IMR-90 (cell line): ENCODE measurements around the gene RNF144A. TPM values are rescaled to one million over a fixed set of nuclear protein-coding genes. Genes with fewer than 3 reads are reported as not detected.

ENCODE experiments used
- ATAC-seq: fragments of 200-7000 bp; cut with Tn5 transposase; 2 replicates; pipeline ENCODE4 v1.9.1; 2020; ENCODE audit warnings: low read depth, mild to moderate bottlenecking, moderate library complexity
- BruUV-seq: library from RNA; stranded (reverse); fragments of 400-500 nt; replicated peaks from 2 replicates; lab custom pipeline; 2021; lab: Mats Ljungman, UMichigan
- CTCF ChIA-PET: fragments of 300-600 bp; formaldehyde crosslinking; extraction: SDS; loops from one replicate; lab custom pipeline; 2021; ENCODE audit warnings: antibody characterized with exemption; lab: Yijun Ruan, JAX
- POLR2A ChIA-PET: fragments of 300-600 bp; sonication (Branson Sonifier 250); formaldehyde crosslinking; loops from one replicate; lab custom pipeline; 2022; ENCODE audit warnings: antibody characterized with exemption; ENCODE audit not compliant: unreplicated experiment; lab: Charles Lee
- DNase-seq: peaks from one replicate; pipeline ENCODE4 v3.0.0; 2013
- H2AFZ ChIP-seq: replicated peaks from 2 replicates; pipeline ENCODE3; 2013; ENCODE audit warnings: low read length, mild to moderate bottlenecking; ENCODE audit not compliant: poor library complexity
- H2AK5ac ChIP-seq: 2 replicates; pipeline ENCODE4 v1.6.1; 2013; ENCODE audit warnings: low read depth, low read length, inconsistent platforms
- H2AK9ac ChIP-seq: replicated peaks from 2 replicates; pipeline ENCODE3; 2013; ENCODE audit warnings: mild to moderate bottlenecking, low read depth, low read length, moderate library complexity; ENCODE audit not compliant: poor library complexity
- H2BK120ac ChIP-seq: 2 replicates; pipeline ENCODE4 v1.6.1; 2013; ENCODE audit warnings: low read depth, low read length, inconsistent platforms
- H2BK15ac ChIP-seq: 3 replicates; pipeline ENCODE4 v1.6.1; 2013; ENCODE audit warnings: low read depth, low read length, inconsistent platforms
- H2BK20ac ChIP-seq: 2 replicates; pipeline ENCODE4 v1.6.1; 2013; ENCODE audit warnings: low read depth, mild to moderate bottlenecking, inconsistent platforms, low read length, moderate library complexity
- H2BK5ac ChIP-seq: 2 replicates; pipeline ENCODE4 v1.6.1; 2013; ENCODE audit warnings: mild to moderate bottlenecking, low read depth, low read length, inconsistent platforms; ENCODE audit not compliant: poor library complexity, severe bottlenecking
- H3K14ac ChIP-seq: replicated peaks from 2 replicates; pipeline ENCODE4 v1.6.1; 2013; ENCODE audit warnings: low read depth, low read length, inconsistent platforms
- H3K18ac ChIP-seq: 2 replicates; pipeline ENCODE4 v1.6.1; 2013; ENCODE audit warnings: low read depth, low read length, control low read depth
- H3K23ac ChIP-seq: 2 replicates; pipeline ENCODE4 v1.6.1; 2013; ENCODE audit warnings: low read depth, low read length, inconsistent platforms
- H3K27ac ChIP-seq: 2 replicates; pipeline ENCODE4 v1.5.1; 2013; ENCODE audit warnings: mild to moderate bottlenecking, control low read depth, low read length; ENCODE audit not compliant: insufficient read depth
- H3K27me3 ChIP-seq: 2 replicates; pipeline ENCODE4 v1.6.1; 2013; ENCODE audit warnings: low read length; ENCODE audit not compliant: control insufficient read depth, insufficient read depth
- H3K36me3 ChIP-seq: 2 replicates; pipeline ENCODE4 v1.6.1; 2013; ENCODE audit warnings: low read length, mixed read lengths; ENCODE audit not compliant: control insufficient read depth, insufficient read depth
- H3K4ac ChIP-seq: 2 replicates; pipeline ENCODE4 v1.6.1; 2013; ENCODE audit warnings: low read depth, low read length, inconsistent platforms
- H3K4me1 ChIP-seq: 2 replicates; pipeline ENCODE4 v1.6.1; 2013; ENCODE audit warnings: low read length, mixed read lengths; ENCODE audit not compliant: control insufficient read depth, insufficient read depth
- H3K4me2 ChIP-seq: 2 replicates; pipeline ENCODE4 v1.6.1; 2013; ENCODE audit warnings: low read depth, mild to moderate bottlenecking, control low read depth, low read length, moderate library complexity
- H3K4me3 ChIP-seq: 2 replicates; pipeline ENCODE4 v1.5.1; 2013; ENCODE audit warnings: low read depth, mild to moderate bottlenecking, control low read depth, low read length, moderate library complexity; ENCODE audit not compliant: insufficient read depth
- H3K56ac ChIP-seq: 2 replicates; pipeline ENCODE4 v1.6.1; 2013; ENCODE audit warnings: low read length, inconsistent platforms; ENCODE audit not compliant: insufficient read depth; ENCODE audit errors: extremely low read depth
- H3K79me1 ChIP-seq, 2 experiments: 2 replicates each; pipeline ENCODE4 v1.6.1; 2013; ENCODE audit warnings: low read length in 2 of 2, inconsistent platforms in 1 of 2, low read depth in 1 of 2
- H3K9ac ChIP-seq: 2 replicates; pipeline ENCODE4 v1.6.1; 2013; ENCODE audit warnings: low read depth, low read length, control low read depth
- H3K9me1 ChIP-seq: 2 replicates; pipeline ENCODE4 v1.6.1; 2013; ENCODE audit warnings: low read length, inconsistent platforms; ENCODE audit not compliant: insufficient read depth
- H3K9me3 ChIP-seq: 2 replicates; pipeline ENCODE4 v1.6.1; 2013; ENCODE audit warnings: low read length; ENCODE audit not compliant: control insufficient read depth, insufficient read depth
- H4K20me1 ChIP-seq: 2 replicates; pipeline ENCODE4 v1.6.1; 2013; ENCODE audit warnings: low read length, inconsistent platforms; ENCODE audit not compliant: insufficient read depth
- H4K5ac ChIP-seq: 2 replicates; pipeline ENCODE4 v1.6.1; 2013; ENCODE audit warnings: mild to moderate bottlenecking, low read depth, low read length, control low read depth
- H4K8ac ChIP-seq, 2 experiments: 2 replicates each; pipeline ENCODE4 v1.6.1; 2013; ENCODE audit warnings: low read depth in 2 of 2, low read length in 2 of 2, control low read depth in 1 of 2, inconsistent platforms in 1 of 2
- H4K91ac ChIP-seq: 2 replicates; pipeline ENCODE4 v1.6.1; 2013; ENCODE audit warnings: low read depth, low read length, inconsistent platforms; ENCODE audit not compliant: insufficient read depth
- BHLHE40 ChIP-seq: fragments of 150-350 bp; IDR thresholded peaks from 2 replicates; pipeline ENCODE4 v1.6.1; 2016; ENCODE audit warnings: mild to moderate bottlenecking, low read depth, low read length
- CEBPB ChIP-seq: IDR thresholded peaks from 2 replicates; pipeline ENCODE4 v1.6.1; 2012; ENCODE audit warnings: low read depth, low read length, improper control_type of control experiment
- CHD1 ChIP-seq: IDR thresholded peaks from 2 replicates; pipeline ENCODE4 v1.6.1; 2012; ENCODE audit warnings: low read depth, low read length, improper control_type of control experiment
- CTCF ChIP-seq: conservative IDR thresholded peaks from 2 replicates; pipeline ENCODE4 v1.5.1; 2012; ENCODE audit warnings: mild to moderate bottlenecking, low read depth, low read length, improper control_type of control experiment
- ELK1 ChIP-seq: fragments of 150-350 bp; IDR thresholded peaks from 2 replicates; pipeline ENCODE4 v1.6.1; 2016; ENCODE audit warnings: low read depth, mild to moderate bottlenecking, low read length, moderate library complexity, borderline replicate concordance
- FOS ChIP-seq: fragments of 150-350 bp; IDR thresholded peaks from 2 replicates; pipeline ENCODE4 v1.6.1; 2016; ENCODE audit warnings: low read depth, low read length
- MAFK ChIP-seq: IDR thresholded peaks from 2 replicates; pipeline ENCODE4 v1.6.1; 2012; ENCODE audit warnings: low read depth, low read length, improper control_type of control experiment
- MAZ ChIP-seq: IDR thresholded peaks from 2 replicates; pipeline ENCODE4 v1.6.1; 2012; ENCODE audit warnings: low read depth, mild to moderate bottlenecking, low read length, improper control_type of control experiment, moderate library complexity, borderline replicate concordance
- MXI1 ChIP-seq: IDR thresholded peaks from 2 replicates; pipeline ENCODE4 v1.6.1; 2012; ENCODE audit warnings: low read depth, mild to moderate bottlenecking, low read length, moderate library complexity, borderline replicate concordance
- NFE2L2 ChIP-seq: fragments of 150-350 bp; IDR thresholded peaks from 2 replicates; pipeline ENCODE4 v1.6.1; 2016; ENCODE audit warnings: low read depth, mild to moderate bottlenecking, low read length
- POLR2A ChIP-seq: IDR thresholded peaks from 2 replicates; pipeline ENCODE4 v1.6.1; 2012; ENCODE audit warnings: mild to moderate bottlenecking, low read depth, low read length
- RAD21 ChIP-seq: IDR thresholded peaks from 2 replicates; pipeline ENCODE4 v1.6.1; 2012; ENCODE audit warnings: low read length, improper control_type of control experiment
- RCOR1 ChIP-seq: IDR thresholded peaks from 2 replicates; pipeline ENCODE4 v1.6.1; 2012; ENCODE audit warnings: mild to moderate bottlenecking, low read length, improper control_type of control experiment; ENCODE audit not compliant: insufficient replicate concordance
- RFX5 ChIP-seq: IDR thresholded peaks from 2 replicates; pipeline ENCODE4 v1.8.0; 2012; ENCODE audit warnings: low read depth, mild to moderate bottlenecking, low read length, moderate library complexity
- SMC3 ChIP-seq: fragments of 150-350 bp; IDR thresholded peaks from 2 replicates; pipeline ENCODE4 v1.6.1; 2016; ENCODE audit warnings: low read depth, mild to moderate bottlenecking, antibody characterized with exemption, low read length, moderate library complexity
- USF2 ChIP-seq: fragments of 150-350 bp; IDR thresholded peaks from 2 replicates; pipeline ENCODE4 v1.6.1; 2017; ENCODE audit warnings: mild to moderate bottlenecking, antibody characterized with exemption, low read length, low read depth
- WGBS, 2 experiments: methylation state at CpG; one replicate each; pipeline versions ENCODE4 v1.1.5 to v1.1.7; 2013; ENCODE audit warnings: missing lambda C conversion rate in 2 of 2; ENCODE audit not compliant: insufficient read length in 1 of 2; ENCODE audit errors: extremely low coverage in 2 of 2; 5-methylcytosine and 5-hydroxymethylcytosine counted together
- dilution Hi-C: fragments of 300-500 bp; cut with HindIII; formaldehyde crosslinking; loops from one replicate; pipeline ENCODE4 v1.14.3; 2018; ENCODE audit warnings: low sequenced_read_pairs; ENCODE audit not compliant: unreplicated experiment
- in situ Hi-C: fragments of 300-500 bp; cut with MboI; formaldehyde crosslinking; loops from 3 replicates; pipeline ENCODE4 v1.14.3; 2019; ENCODE audit warnings: low sequenced_read_pairs, inconsistent platforms, mixed read lengths
- intact Hi-C: fragments of 100-400 bp; cut with micrococcal nuclease; formaldehyde crosslinking; loops from 2 replicates; pipeline ENCODE4 v1.10.0; 2022
- polyA plus RNA-seq, 3 experiments: library from polyadenylated mRNA; depleted of rRNA; stranded (reverse); fragments of >200 nt; gene quantifications; 2 replicates each; pipeline ENCODE4 v1.2.3, GENCODE V29; 2012; ENCODE audit warnings: low replicate concordance in 1 of 3
- total RNA-seq: library from RNA; depleted of rRNA; stranded (reverse); fragments of >200 nt; gene quantifications from 2 replicates; pipeline ENCODE4 v1.2.3, GENCODE V29; 2012

RNF144A gene
- total and polyA plus RNA-seq, 2 of the 4 experiments (the other 2 are of a cell fraction), result 0.18 to 0.26 TPM

- H2BK20ac ChIP-seq, result no peak overlapping the region
- BruUV-seq, result no TSS peak
- no peak overlapping the region for H4K8ac ChIP-seq
- H3K14ac ChIP-seq, result no peak overlapping the region
- H3K27me3 ChIP-seq, result no peaks in the 10 kb centered on the region; the same call in 1 of the 2 replicates
- H2BK15ac ChIP-seq, result no peak overlapping the region
- dilution Hi-C loops, result no loop called here
- no peak overlapping the region for H2AK5ac ChIP-seq
- no peaks in the 10 kb centered on the region for H3K79me1 ChIP-seq
- H2BK120ac ChIP-seq, result no peak overlapping the region
- ChIA-PET CTCF (no interaction called here), POLR2A (no interaction called here)
- no peak overlapping the region for H3K4me3 ChIP-seq
- no peak overlapping the region for H4K5ac ChIP-seq
- no peak overlapping the region for H3K4me2 ChIP-seq
- WGBS, 2 experiments, result no CpG with 5 or more reads among the region's 3 CpGs
- H3K4me1 ChIP-seq, result no peaks in the 10 kb centered on the region
- H3K18ac ChIP-seq, result no peak overlapping the region
- H2AFZ ChIP-seq, result no peak overlapping the region
- intact Hi-C loops, result no loop called here
- no peak overlapping the region for H3K9ac ChIP-seq
- no peak for ATAC-seq
- no peak overlapping the region for H2BK5ac ChIP-seq
- H3K23ac ChIP-seq, result no peak overlapping the region
- H3K9me3 ChIP-seq, result no peaks in the 10 kb centered on the region
- no peak overlapping the region for H2AK9ac ChIP-seq
- no peak for DNase-seq
- in situ Hi-C loops, result no loop called here
- no peak for TF ChIP-seq MAZ
- TF ChIP-seq CHD1, result no peak
- no peak for TF ChIP-seq NFE2L2
- no peak for TF ChIP-seq USF2
- TF ChIP-seq MXI1, result no peak
- no peak for TF ChIP-seq POLR2A
- no peak for TF ChIP-seq BHLHE40
- no peak for TF ChIP-seq ELK1
- TF ChIP-seq RCOR1, result no peak
- TF ChIP-seq RFX5, result no peak
- TF ChIP-seq CEBPB, result no peak
- TF ChIP-seq SMC3, result no peak
- no peak for TF ChIP-seq CTCF
- TF ChIP-seq FOS, result no peak
- no peak for TF ChIP-seq MAFK
- TF ChIP-seq RAD21, result no peak
- H4K91ac ChIP-seq, result no peak overlapping the region
- no peak overlapping the region for H3K27ac ChIP-seq
- H3K56ac ChIP-seq, result no peak overlapping the region
- H3K4ac ChIP-seq, result no peak overlapping the region
- no peaks in the 10 kb centered on the region for H4K20me1 ChIP-seq
- H3K36me3 ChIP-seq, result no peaks in the 10 kb centered on the region
- H3K9me1 ChIP-seq, result no peaks in the 10 kb centered on the region
Measured at GRCh38 chr2:7093376-7093775, 176.2 kb downstream of the RNF144A start.
